OCI-LY7 (cell line): ENCODE measurements around the gene PSD4.

Experiments used
- CTCF ChIP-seq: fragments of 200-600 bp; sonication (generic); conservative IDR thresholded peaks from 2 replicates; pipeline ENCODE4 v1.5.1; 2014; ENCODE audit warnings: mild to moderate bottlenecking, antibody characterized with exemption, low read length, moderate library complexity, mixed read lengths
- EZH2phosphoT487 ChIP-seq: fragments of 200-600 bp; sonication (generic); IDR thresholded peaks from 2 replicates; pipeline ENCODE4 v1.6.1; 2018; ENCODE audit warnings: low read depth, borderline replicate concordance, mild to moderate bottlenecking, mixed run types, antibody characterized with exemption, low read length, moderate library complexity, mixed read lengths

DNA sequence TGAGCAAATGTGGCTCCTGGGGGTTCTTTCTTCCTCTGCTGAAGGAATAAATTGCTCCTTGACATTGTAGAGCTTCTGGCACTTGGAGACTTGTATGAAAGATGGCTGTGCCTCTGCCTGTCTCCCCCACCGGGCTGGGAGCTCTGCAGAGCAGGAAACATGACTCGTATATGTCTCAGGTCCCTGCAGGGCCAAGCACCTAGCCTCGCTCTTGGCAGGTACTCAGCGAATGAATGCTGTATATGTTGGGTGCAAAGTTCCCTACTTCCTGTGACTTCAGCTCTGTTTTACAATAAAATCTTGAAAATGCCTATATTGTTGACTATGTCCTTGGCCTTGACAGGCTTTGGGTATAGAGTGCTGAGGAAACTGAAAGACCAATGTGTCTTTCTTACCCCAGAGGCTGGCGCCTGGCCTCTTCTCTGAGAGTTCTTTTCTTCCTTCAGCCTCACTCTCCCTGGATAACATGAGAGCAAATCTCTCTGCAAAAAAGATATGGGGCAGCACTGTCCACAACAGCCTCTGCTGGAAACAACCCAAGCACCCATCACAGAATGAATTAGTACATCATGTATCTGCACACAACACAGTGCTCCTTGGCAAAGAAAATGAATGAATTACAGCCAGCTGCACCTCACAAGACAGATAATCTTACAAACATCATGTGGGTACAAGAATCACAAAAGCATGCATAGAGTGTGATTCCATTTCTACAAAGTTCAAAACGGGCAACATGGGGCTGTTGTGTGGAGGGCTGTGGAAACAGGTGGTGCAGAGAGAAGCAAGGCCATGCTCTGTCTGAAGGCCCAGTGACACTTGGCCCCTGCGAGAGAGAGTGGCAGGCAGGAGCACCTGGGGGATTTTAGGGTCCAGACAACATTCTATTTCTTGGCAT, 39.8 kb upstream of the PSD4 start:
- TF ChIP-seq EZH2phosphoT487 (no peak), CTCF (no peak)
